Stomach (tissue), 9 donors: ENCODE data around the gene ZC2HC1B. TPM values are rescaled to one million over a fixed set of nuclear protein-coding genes. Genes with fewer than 3 reads are reported as not detected.
"Not testable (repeated sequence)": the region's sequence is repeated elsewhere in the genome, so short reads cannot be mapped to it uniquely, and the experiment has no call there.

Experiments used
- DNase-seq, 2 donors: peaks; one replicate each; pipeline versions ENCODE4 v3.0.0 to v3.0.0-alpha.2; 2013 to 2019
- H3K27ac ChIP-seq, 5 donors: fragments of 200-600 bp in 4 of 5; sonication (generic) in 4 of 5; one replicate each; pipeline ENCODE4 v1.5.1; 2013 to 2019; ENCODE audit warnings: mild to moderate bottlenecking in 1 of 5, moderate library complexity in 1 of 5
- H3K27me3 ChIP-seq, 3 donors: fragments of 200-600 bp; sonication (generic); one replicate each; pipeline ENCODE4 v1.5.1; 2017 to 2019; ENCODE audit warnings: mixed run types in 1 of 3
- H3K36me3 ChIP-seq, 4 donors: fragments of 200-600 bp; sonication (generic); 1 replicate in 3 of 4; 2 replicates in 1 of 4; pipeline ENCODE4 v1.5.1; 2016 to 2019
- H3K4me1 ChIP-seq, 4 donors: fragments of 200-600 bp; sonication (generic); one replicate each; pipeline ENCODE4 v1.5.1; 2016 to 2019
- H3K4me3 ChIP-seq, 4 donors: fragments of 200-600 bp; sonication (generic) in 3 of 4; one replicate each; pipeline ENCODE4 v1.5.1; 2016 to 2019; ENCODE audit warnings: mild to moderate bottlenecking in 1 of 4
- H3K9me3 ChIP-seq, 4 donors: fragments of 200-600 bp; sonication (generic); one replicate each; pipeline ENCODE4 v1.5.1; 2016 to 2019
- CTCF ChIP-seq, 7 experiments: fragments of 450-650 bp in 4 of 7; fragments of 200-600 bp in 3 of 7; sonication (generic) in 3 of 7; IDR thresholded peaks; one replicate each; pipeline ENCODE4 v1.5.1; 2016 to 2019; ENCODE audit warnings: antibody characterized with exemption in 7 of 7, control low read depth in 2 of 7, mild to moderate bottlenecking in 1 of 7
- EP300 ChIP-seq: sonication (generic); formaldehyde crosslinking; IDR thresholded peaks from one replicate; pipeline ENCODE4 v1.6.1; 2017; ENCODE audit warnings: antibody characterized with exemption
- POLR2A ChIP-seq, 4 donors: fragments of 450-650 bp; IDR thresholded peaks; one replicate each; pipeline ENCODE4 v1.6.1; 2016; ENCODE audit warnings: antibody characterized with exemption in 4 of 4, control low read depth in 2 of 4, mild to moderate bottlenecking in 1 of 4, moderate library complexity in 1 of 4
- POLR2AphosphoS5 ChIP-seq, 3 donors: sonication (generic); formaldehyde crosslinking; IDR thresholded peaks; one replicate each; pipeline ENCODE4 v1.6.1; 2016; ENCODE audit warnings: antibody characterized with exemption in 3 of 3
- WGBS, 5 donors: extraction: QIAGEN DNeasy Blood & Tissue Kit in 3 of 5; methylation state at CpG; one replicate each; pipeline versions ENCODE4 v1.1.5 to v1.1.7; 2013 to 2018; 5-methylcytosine and 5-hydroxymethylcytosine counted together
- intact Hi-C: fragments of 100-400 bp; cut with DNase I; formaldehyde crosslinking; loops from one replicate; pipeline ENCODE4 v1.15.1; 2023; ENCODE audit warnings: low total_unique reads
- polyA plus RNA-seq, 3 donors: library from polyadenylated mRNA; stranded (reverse); fragments of 200-250 nt; gene quantifications; one replicate each; pipeline ENCODE4 v1.2.3, GENCODE V29; 2013
- total RNA-seq, 5 donors: library from RNA; depleted of rRNA; stranded (reverse); fragments of >200 nt; gene quantifications; one replicate each; pipeline versions ENCODE4 v1.1.0 to v1.2.3, GENCODE V29; 2014 to 2016
- donor health status: healthy with polysubstance abuse.
- donor health status: Bipolar disorder and iron deficiency.
- donor health status: healthy.

The ZC2HC1B gene
- total and polyA plus RNA-seq, 8 donors, result 0.92 to 1.8 TPM; not detected in 6

- peaks cover 0 to 17% (median 0%) of the 10 kb centered on the region in 4 donors for H3K4me1 ChIP-seq
- no peak overlapping the region for H3K4me3 ChIP-seq
- H3K27ac ChIP-seq, result no peak overlapping the region
- 85 to 98% (median 97%) methylated on average over 3 of the region's 3 CpGs for WGBS, 5 donors
- peaks cover 0 to 9% (median 0%) of the 10 kb centered on the region in 4 donors for H3K9me3 ChIP-seq
- intact Hi-C loops, result no loop called here
- TF ChIP-seq POLR2A (IDR thresholded peaks at IDR 0.05) (no peak), CTCF (IDR thresholded peaks at IDR 0.05) (no peak), POLR2AphosphoS5 (IDR thresholded peaks at IDR 0.05) (no peak)
- no peaks in the 10 kb centered on the region for H3K27me3 ChIP-seq
- no peak for DNase-seq
- peaks cover 62 to 100% (median 95%) of the 10 kb centered on the region in 4 donors for H3K36me3 ChIP-seq
Measured at GRCh38 chr6:143859891-143860660, 4.2 kb upstream of the ZC2HC1B start.

GRCh38 chr6:143863771-143864170, 503 bp upstream of the ZC2HC1B start:
- Histone ChIP-seq H3K4me3 (no peak overlapping the region), H3K27ac (peak overlapping the region in 3 of 5 donors; percentile 10 to 31 (median 21)), H3K27me3 (no peaks in the 10 kb centered on the region), H3K4me1 (peaks cover 0 to 17% (median 0%) of the 10 kb centered on the region in 4 donors), H3K36me3 (peaks cover 32 to 74% (median 70%) of the 10 kb centered on the region in 4 donors), H3K9me3 (no peaks in the 10 kb centered on the region)
- peak in 1 of 2 donors; percentile 53 for DNase-seq
- WGBS, 5 donors, result 67 to 88% (median 86%) methylated on average over 2 of the region's 2 CpGs
- intact Hi-C loops, result no loop called here
- TF ChIP-seq EP300 (no peak), CTCF (IDR thresholded peaks at IDR 0.05) (no peak), POLR2AphosphoS5 (IDR thresholded peaks at IDR 0.05) (no peak), POLR2A (IDR thresholded peaks at IDR 0.05) (no peak)

- H3K27ac ChIP-seq, result no peak overlapping the region
- DNase-seq, result no peak
- no peak for TF ChIP-seq CTCF (IDR thresholded peaks at IDR 0.05)
- no peak for TF ChIP-seq POLR2A (IDR thresholded peaks at IDR 0.05)
- no peak for TF ChIP-seq EP300
- no peak for TF ChIP-seq POLR2AphosphoS5 (IDR thresholded peaks at IDR 0.05)
- no peaks in the 10 kb centered on the region for H3K27me3 ChIP-seq
- H3K4me1 ChIP-seq, result peaks cover 0 to 17% (median 0%) of the 10 kb centered on the region in 4 donors
- no peak overlapping the region for H3K4me3 ChIP-seq
- H3K36me3 ChIP-seq, result peaks cover under 1 to 40% (median 36%) of the 10 kb centered on the region in 4 donors
- intact Hi-C loops, result no loop called here
- H3K9me3 ChIP-seq, result no peaks in the 10 kb centered on the region
Measured at GRCh38 chr6:143867236-143867635, 3.0 kb downstream of the ZC2HC1B start.

GRCh38 chr6:143868808-143869207, 4.5 kb downstream of the ZC2HC1B start:
- H3K4me3 ChIP-seq, H3K27me3 ChIP-seq, intact Hi-C loops, H3K9me3 ChIP-seq, H3K27ac ChIP-seq, H3K4me1 ChIP-seq, DNase-seq: not testable (repeated sequence)
- H3K36me3 ChIP-seq, result peaks cover 0 to 24% (median 20%) of the 10 kb centered on the region in 4 donors
- 85 to 88% (median 87%) methylated on average over 3 of the region's 3 CpGs for WGBS, 5 donors

GRCh38 chr6:143871202-143871730, 7.0 kb downstream of the ZC2HC1B start:
- H3K36me3 ChIP-seq, DNase-seq, H3K27me3 ChIP-seq, H3K27ac ChIP-seq, H3K4me1 ChIP-seq, H3K4me3 ChIP-seq, intact Hi-C loops: not testable (repeated sequence)
- 88 to 96% (median 94%) methylated on average over 1 of the region's 1 CpG for WGBS, 5 donors
- peaks cover 0 to 14% (median 3%) of the 10 kb centered on the region in 4 donors for H3K9me3 ChIP-seq
